ENCODE data around the gene WHRN. TPM values are rescaled to one million over a fixed set of nuclear protein-coding genes. Genes with fewer than 3 reads are reported as not detected.

WHRN gene
- total RNA-seq, 2 experiments from 2014 or later = 9.6 to 9.9 TPM

- POLR2A ChIA-PET = no interaction called here
- CTCF ChIA-PET = interaction anchor here (1.2 to 2.4 kb wide), 3 partner anchors 10 to 92 kb away, joined by 3 to 8 read pairs (median 4); no protein-coding TSS in a partner anchor
Measured at GRCh38 chr9:114497236-114497635, 8.0 kb downstream of the WHRN start.

GRCh38 chr9:114496011-114496410 is 9.3 kb downstream of the WHRN start:
- ChIA-PET POLR2A (no interaction called here), CTCF (no interaction called here)

GRCh38 chr9:114494776-114495569 is 10.3 kb downstream of the WHRN start:
- ChIA-PET POLR2A (no interaction called here), CTCF (no interaction called here)

GRCh38 chr9:114493521-114494184 is 11.6 kb downstream of the WHRN start:
- CTCF ChIA-PET = no interaction called here
- POLR2A ChIA-PET = no interaction called here

GRCh38 chr9:114492991-114493390 is 12.3 kb downstream of the WHRN start:
- POLR2A ChIA-PET = no interaction called here
- CTCF ChIA-PET = interaction anchor here (1.3 kb wide), 1 partner anchor 161 kb away, joined by 3 read pairs; no protein-coding TSS in a partner anchor

GRCh38 chr9:114491430-114492003 is 13.8 kb downstream of the WHRN start:
- CTCF ChIA-PET = interaction anchor here (1.3 kb wide), 2 partner anchors 122 to 162 kb away, joined by 3 read pairs; no protein-coding TSS in a partner anchor
- POLR2A ChIA-PET = no interaction called here

- ChIA-PET POLR2A (no interaction called here), CTCF (no interaction called here)
Measured at GRCh38 chr9:114489928-114490327, 15.3 kb downstream of the WHRN start.

- CTCF ChIA-PET = interaction anchor here (1.2 to 4.5 kb wide), 5 partner anchors 9 to 164 kb away, joined by 4 to 30 read pairs (median 5); partner anchors contain the start of gene WHRN
- POLR2A ChIA-PET = no interaction called here
Measured at GRCh38 chr9:114488398-114489129, 16.7 kb downstream of the WHRN start.

GRCh38 chr9:114487607-114488300 is 17.5 kb downstream of the WHRN start:
- CTCF ChIA-PET = interaction anchor here (0.7 to 4.5 kb wide), 8 partner anchors 10 to 1239 kb away, joined by 3 to 30 read pairs (median 4); partner anchors contain the start of gene WHRN
- POLR2A ChIA-PET = no interaction called here

- ChIA-PET POLR2A (no interaction called here), CTCF (interaction anchor here (1.3 to 4.5 kb wide), 6 partner anchors 11 to 166 kb away, joined by 3 to 30 read pairs (median 6); no protein-coding TSS in a partner anchor)
Measured at GRCh38 chr9:114486205-114486963, 18.9 kb downstream of the WHRN start.

GRCh38 chr9:114484854-114485443 is 20.3 kb downstream of the WHRN start:
- ChIA-PET CTCF (interaction anchor here (0.7 to 4.5 kb wide), 7 partner anchors 19 to 168 kb away, joined by 3 to 30 read pairs (median 7); no protein-coding TSS in a partner anchor), POLR2A (interaction anchor here (0.6 to 1.0 kb wide), 3 partner anchors 20 to 103 kb away, joined by 3 read pairs; partner anchors contain the start of gene ATP6V1G1)

- ChIA-PET CTCF (interaction anchor here (1.0 to 4.5 kb wide), 7 partner anchors 20 to 168 kb away, joined by 3 to 30 read pairs (median 7); no protein-coding TSS in a partner anchor), POLR2A (interaction anchor here (0.6 to 0.9 kb wide), 2 partner anchors 20 to 103 kb away, joined by 3 read pairs; partner anchors contain the start of gene ATP6V1G1)
Measured at GRCh38 chr9:114484215-114484853, 20.9 kb downstream of the WHRN start.

- ChIA-PET CTCF (interaction anchor here (1.0 to 1.5 kb wide), 3 partner anchors 78 to 109 kb away, joined by 3 to 7 read pairs (median 4); no protein-coding TSS in a partner anchor), POLR2A (no interaction called here)
Measured at GRCh38 chr9:114483499-114483898, 21.8 kb downstream of the WHRN start.

GRCh38 chr9:114482593-114482992 is 22.7 kb downstream of the WHRN start:
- CTCF ChIA-PET = no interaction called here
- POLR2A ChIA-PET = no interaction called here

- ChIA-PET CTCF (no interaction called here), POLR2A (no interaction called here)
Measured at GRCh38 chr9:114481789-114482188, 23.5 kb downstream of the WHRN start.

- ChIA-PET CTCF (no interaction called here), POLR2A (no interaction called here)
Measured at GRCh38 chr9:114480746-114481435, 24.4 kb downstream of the WHRN start.

- ChIA-PET POLR2A (no interaction called here), CTCF (no interaction called here)
Measured at GRCh38 chr9:114478871-114479270, 26.4 kb downstream of the WHRN start.
